ENCODE results near the gene ARAF.

The ARAF gene

GRCh38 chrX:47561659-47562151 lies 700 bp downstream of the ARAF start:
- no peak for TF ChIP-seq FOXP2 (optimal IDR thresholded peaks at IDR 0.05; ENCODE audit: borderline replicate concordance, extremely low read depth, extremely low read length, insufficient read depth)
- no peak for TF ChIP-seq SIN3A (IDR thresholded peaks at IDR 0.05; ENCODE audit: borderline replicate concordance, insufficient read depth, low read length)
- no peak for TF ChIP-seq TAF1 (IDR thresholded peaks at IDR 0.05; ENCODE audit: borderline replicate concordance, insufficient read depth, low read length)
- TF ChIP-seq POLR2AphosphoS5 (IDR thresholded peaks at IDR 0.05; ENCODE audit: low read depth, low read length): no peak
- no peak for TF ChIP-seq REST (IDR thresholded peaks at IDR 0.05; ENCODE audit: insufficient read depth in 1 of 2, low read depth in 2 of 2, low read length in 2 of 2)

GRCh38 chrX:47562615-47563243 lies 1.7 kb downstream of the ARAF start:
- no peak for TF ChIP-seq REST (IDR thresholded peaks at IDR 0.05; ENCODE audit: insufficient read depth in 1 of 2, low read depth in 2 of 2, low read length in 2 of 2)
- no peak for TF ChIP-seq POLR2AphosphoS5 (IDR thresholded peaks at IDR 0.05; ENCODE audit: low read depth, low read length)
- TF ChIP-seq SIN3A (IDR thresholded peaks at IDR 0.05; ENCODE audit: borderline replicate concordance, insufficient read depth, low read length): no peak

GRCh38 chrX:47563801-47564315 lies 2.9 kb downstream of the ARAF start:
- TF ChIP-seq TAF1 (IDR thresholded peaks at IDR 0.05; ENCODE audit: borderline replicate concordance, insufficient read depth, low read length): no peak
- TF ChIP-seq POLR2AphosphoS5 (IDR thresholded peaks at IDR 0.05; ENCODE audit: low read depth, low read length): no peak
- TF ChIP-seq FOXP2 (optimal IDR thresholded peaks at IDR 0.05; ENCODE audit: borderline replicate concordance, extremely low read depth, extremely low read length, insufficient read depth): no peak

GRCh38 chrX:47564438-47565085 lies 3.6 kb downstream of the ARAF start:
- no peak for TF ChIP-seq SIN3A (IDR thresholded peaks at IDR 0.05; ENCODE audit: borderline replicate concordance, insufficient read depth, low read length)
- TF ChIP-seq REST (IDR thresholded peaks at IDR 0.05; ENCODE audit: insufficient read depth in 1 of 2, low read depth in 2 of 2, low read length in 2 of 2): no peak
- no peak for TF ChIP-seq FOXP2 (optimal IDR thresholded peaks at IDR 0.05; ENCODE audit: borderline replicate concordance, extremely low read depth, extremely low read length, insufficient read depth)
- no peak for TF ChIP-seq TAF1 (IDR thresholded peaks at IDR 0.05; ENCODE audit: borderline replicate concordance, insufficient read depth, low read length)
- TF ChIP-seq POLR2AphosphoS5 (IDR thresholded peaks at IDR 0.05; ENCODE audit: low read depth, low read length): no peak

- TF ChIP-seq SIN3A (IDR thresholded peaks at IDR 0.05; ENCODE audit: borderline replicate concordance, insufficient read depth, low read length) (no peak), TAF1 (IDR thresholded peaks at IDR 0.05; ENCODE audit: borderline replicate concordance, insufficient read depth, low read length) (no peak), POLR2AphosphoS5 (IDR thresholded peaks at IDR 0.05; ENCODE audit: low read depth, low read length) (no peak), FOXP2 (optimal IDR thresholded peaks at IDR 0.05; ENCODE audit: borderline replicate concordance, extremely low read depth, extremely low read length, insufficient read depth) (no peak), REST (IDR thresholded peaks at IDR 0.05; ENCODE audit: insufficient read depth in 1 of 2, low read depth in 2 of 2, low read length in 2 of 2) (no peak)
Observed at GRCh38 chrX:47566841-47567240, 5.8 kb downstream of the ARAF start.
